SK-N-SH (cell line): ENCODE measurements around the gene PLB1. TPM values are rescaled to one million over a fixed set of nuclear protein-coding genes. Genes with fewer than 3 reads are reported as not detected.

Experiments
- CTCF ChIA-PET: fragments of 300-600, 350-600 bp; formaldehyde crosslinking; extraction: SDS; loops from one replicate; lab custom pipeline; 2021; lab: Yijun Ruan, JAX
- POLR2A ChIA-PET: fragments of 350-600 bp; sonication (Branson Sonifier 250); formaldehyde crosslinking; extraction: SDS; loops from one replicate; lab custom pipeline; 2020; ENCODE audit warnings: antibody characterized with exemption, inconsistent platforms; lab: Yijun Ruan, JAX
- DNase-seq: peaks from one replicate; pipeline ENCODE4 v3.0.0; 2012
- H2AFZ ChIP-seq: fragments of 200-600 bp; sonication (generic); 2 replicates; pipeline ENCODE4 v1.8.1; 2016; ENCODE audit warnings: antibody characterized with exemption, mild to moderate bottlenecking, low read depth
- H3F3A ChIP-seq: fragments of 200-600 bp; sonication (generic); replicated peaks from 2 replicates; pipeline ENCODE3; 2016; ENCODE audit warnings: antibody characterized with exemption, mild to moderate bottlenecking; ENCODE audit not compliant: insufficient read depth
- H3K27ac ChIP-seq, 2 experiments: fragments of 200-500 bp in 1 of 2; fragments of 200-600 bp in 1 of 2; sonication (Bioruptor generic) in 1 of 2; sonication (generic), shearing (Covaris generic) in 1 of 2; 2 replicates each; pipeline versions ENCODE4 v1.5.1 to v1.6.1; 2014 to 2016; ENCODE audit warnings: low read depth in 2 of 2, inconsistent platforms in 1 of 2, low read length in 1 of 2, mild to moderate bottlenecking in 1 of 2, mixed read lengths in 1 of 2
- H3K27me3 ChIP-seq: fragments of 200-600 bp; sonication (generic), shearing (Covaris generic); 2 replicates; pipeline ENCODE4 v1.6.1; 2016; ENCODE audit warnings: mixed run types; ENCODE audit not compliant: insufficient read depth
- H3K36me3 ChIP-seq, 2 experiments: fragments of 200-500 bp in 1 of 2; fragments of 200-600 bp in 1 of 2; sonication (Bioruptor generic) in 1 of 2; sonication (generic) in 1 of 2; replicated peaks in 1 of 2; 2 replicates each; pipeline versions ENCODE3 to v1.5.1; 2014 to 2016; ENCODE audit warnings: low read length in 1 of 2, mild to moderate bottlenecking in 1 of 2; ENCODE audit not compliant: insufficient read depth in 2 of 2, control insufficient read depth in 1 of 2
- H3K4me1 ChIP-seq, 2 experiments: fragments of 200-500 bp in 1 of 2; fragments of 200-600 bp in 1 of 2; sonication (Bioruptor generic) in 1 of 2; sonication (generic), shearing (Covaris generic) in 1 of 2; 2 replicates each; pipeline versions ENCODE4 v1.5.1 to v1.6.1; 2014 to 2016; ENCODE audit warnings: low read depth in 1 of 2, low read length in 1 of 2, mixed run types in 1 of 2; ENCODE audit not compliant: insufficient read depth in 2 of 2, control insufficient read depth in 1 of 2
- H3K4me2 ChIP-seq: fragments of 200-600 bp; sonication (generic), shearing (Covaris generic); 2 replicates; pipeline ENCODE4 v1.6.1; 2017; ENCODE audit warnings: mixed run types
- H3K4me3 ChIP-seq, 2 experiments: fragments of 200-500 bp in 1 of 2; fragments of 200-600 bp in 1 of 2; sonication (Bioruptor generic) in 1 of 2; sonication (generic), shearing (Covaris generic) in 1 of 2; 2 replicates each; pipeline versions ENCODE4 v1.5.1 to v1.8.1; 2014 to 2016; ENCODE audit warnings: low read depth in 2 of 2, inconsistent platforms in 1 of 2, low read length in 1 of 2, mild to moderate bottlenecking in 1 of 2, mixed read lengths in 1 of 2, moderate library complexity in 1 of 2
- H3K79me2 ChIP-seq: fragments of 200-600 bp; sonication (generic); 2 replicates; pipeline ENCODE4 v1.8.1; 2017; ENCODE audit warnings: mild to moderate bottlenecking; ENCODE audit not compliant: insufficient read depth
- H3K9ac ChIP-seq: fragments of 200-600 bp; sonication (generic); 2 replicates; pipeline ENCODE4 v1.6.1; 2017; ENCODE audit warnings: mixed run types
- H3K9me2 ChIP-seq: fragments of 200-600 bp; sonication (generic); 2 replicates; pipeline ENCODE4 v1.6.1; 2017; ENCODE audit warnings: mixed run types
- H3K9me3 ChIP-seq: fragments of 200-600 bp; sonication (generic); 2 replicates; pipeline ENCODE4 v1.6.1; 2017; ENCODE audit warnings: mixed run types, mild to moderate bottlenecking, moderate library complexity
- H4K20me1 ChIP-seq: fragments of 200-600 bp; sonication (generic); 2 replicates; pipeline ENCODE4 v1.6.1; 2017; ENCODE audit warnings: mild to moderate bottlenecking, mixed run types; ENCODE audit not compliant: insufficient read depth
- CHD2 ChIP-seq: fragments of 150-350 bp; IDR thresholded peaks from 2 replicates; pipeline ENCODE4 v1.6.1; 2018; ENCODE audit warnings: low read length; ENCODE audit not compliant: partially characterized antibody
- EZH2phosphoT487 ChIP-seq: fragments of 200-600 bp; sonication (generic); IDR thresholded peaks from 2 replicates; pipeline ENCODE4 v1.6.1; 2017; ENCODE audit warnings: low read depth, mixed run types, mild to moderate bottlenecking, antibody characterized with exemption, moderate library complexity, borderline replicate concordance
- FOSL2 ChIP-seq: IDR thresholded peaks from 2 replicates; pipeline ENCODE4 v1.4.0; 2012; ENCODE audit warnings: low read depth, mild to moderate bottlenecking, moderate library complexity, borderline replicate concordance
- IRF3 ChIP-seq: fragments of 150-350 bp; IDR thresholded peaks from 2 replicates; pipeline ENCODE4 v1.6.1; 2016; ENCODE audit warnings: mild to moderate bottlenecking, low read depth, low read length
- JUND ChIP-seq: IDR thresholded peaks from 2 replicates; pipeline ENCODE4 v1.4.0; 2012
- MXI1 ChIP-seq: IDR thresholded peaks from 2 replicates; pipeline ENCODE4 v1.6.1; 2012; ENCODE audit warnings: mild to moderate bottlenecking, low read depth, low read length, improper control_type of control experiment
- RCOR1 ChIP-seq: fragments of 150-350 bp; IDR thresholded peaks from 2 replicates; pipeline ENCODE4 v1.6.1; 2017; ENCODE audit warnings: antibody characterized with exemption, low read length
- REST ChIP-seq: IDR thresholded peaks from 2 replicates; pipeline ENCODE4 v1.6.1; 2012; ENCODE audit warnings: mild to moderate bottlenecking, low read depth, low read length, moderate library complexity
- SIN3A ChIP-seq: IDR thresholded peaks from 2 replicates; pipeline ENCODE4 v1.6.1; 2012; ENCODE audit warnings: low read depth, mild to moderate bottlenecking, low read length, moderate library complexity, borderline replicate concordance
- TCF12 ChIP-seq: IDR thresholded peaks from 2 replicates; pipeline ENCODE4 v1.4.0; 2012
- USF2 ChIP-seq: fragments of 150-350 bp; IDR thresholded peaks from 2 replicates; pipeline ENCODE4 v1.6.1; 2017; ENCODE audit warnings: antibody characterized with exemption, low read length, low read depth, borderline replicate concordance
- WGBS: methylation state at CpG from one replicate; pipeline ENCODE4 v1.1.6; 2017; ENCODE audit warnings: low lambda C conversion rate; 5-methylcytosine and 5-hydroxymethylcytosine counted together
- polyA plus RNA-seq, 3 experiments: library from polyadenylated mRNA; depleted of rRNA; stranded (reverse); fragments of >200 nt; gene quantifications; 2 replicates each; pipeline ENCODE4 v1.2.3, GENCODE V29; 2012

The PLB1 gene
- polyA plus RNA-seq, 1 of the 3 experiments (the other 2 are of a cell fraction), result 0.10 TPM

- no peak for TF ChIP-seq RCOR1
These were observed 133.1 kb downstream of the PLB1 start (continued) for GRCh38 chr2:28628987-28629386.

GRCh38 chr2:28629910-28630309 lies 134.1 kb downstream of the PLB1 start:
- Histone ChIP-seq H3K4me2 (no peak overlapping the region), H3K9me3 (no peaks in the 10 kb centered on the region), H3F3A (no peaks in the 10 kb centered on the region), H3K4me1 (peaks cover 0 to 5% of the 10 kb centered on the region in 2 experiments; a peak in 3 of 4 replicates), H4K20me1 (no peaks in the 10 kb centered on the region), H2AFZ (no peak overlapping the region), H3K36me3 (no peaks in the 10 kb centered on the region), H3K27ac (no peak overlapping the region), H3K4me3 (no peak overlapping the region), H3K9me2 (no peaks in the 10 kb centered on the region), H3K27me3 (no peaks in the 10 kb centered on the region), H3K79me2 (no peaks in the 10 kb centered on the region), H3K9ac (no peak overlapping the region)
- POLR2A ChIA-PET, result interaction anchor here (0.7 to 0.8 kb wide), 2 partner anchors 34 to 35 kb away, joined by 3 read pairs; no protein-coding TSS in a partner anchor
- CTCF ChIA-PET, result interaction anchor here (1.1 to 3.2 kb wide), 3 partner anchors 9 to 20 kb away, joined by 3 to 12 read pairs (median 5); no protein-coding TSS in a partner anchor
- 85% methylated on average over 7 of the region's 7 CpGs for WGBS
- DNase-seq, result no peak
- no peak for TF ChIP-seq USF2
- TF ChIP-seq IRF3, result no peak
- no peak for TF ChIP-seq JUND
- TF ChIP-seq FOSL2, result no peak
- TF ChIP-seq CHD2, result no peak
- TF ChIP-seq TCF12, result no peak
- TF ChIP-seq MXI1, result no peak
- TF ChIP-seq SIN3A, result no peak

GRCh38 chr2:28630341-28630740 lies 134.5 kb downstream of the PLB1 start:
- Histone ChIP-seq H3K4me2 (no peak overlapping the region), H3F3A (no peaks in the 10 kb centered on the region), H3K4me3 (no peak overlapping the region), H3K9ac (no peak overlapping the region), H3K27ac (no peak overlapping the region), H2AFZ (no peak overlapping the region), H3K27me3 (no peaks in the 10 kb centered on the region), H3K4me1 (peaks cover 0 to 5% of the 10 kb centered on the region in 2 experiments; a peak in 3 of 4 replicates), H3K36me3 (no peaks in the 10 kb centered on the region), H3K9me2 (no peaks in the 10 kb centered on the region), H4K20me1 (no peaks in the 10 kb centered on the region), H3K79me2 (no peaks in the 10 kb centered on the region), H3K9me3 (no peaks in the 10 kb centered on the region)
- WGBS, result 78% methylated on average over 3 of the region's 3 CpGs
- POLR2A ChIA-PET, result interaction anchor here (0.7 kb wide), 1 partner anchor 36 kb away, joined by 3 read pairs; no protein-coding TSS in a partner anchor
- DNase-seq, result no peak
- no peak for TF ChIP-seq CHD2
- TF ChIP-seq EZH2phosphoT487, result no peak
- no peak for TF ChIP-seq REST
- CTCF ChIA-PET, result interaction anchor here (1.1 to 3.2 kb wide), 2 partner anchors 9 to 20 kb away, joined by 3 to 12 read pairs; no protein-coding TSS in a partner anchor
